ENCODE data around the gene FKBP11. TPM values are rescaled to one million over a fixed set of nuclear protein-coding genes. Genes with fewer than 3 reads are reported as not detected.

Gene FKBP11
- polyA plus RNA-seq, 1 experiment, result 85.9 TPM

- Histone ChIP-seq H3K27me3 (ENCODE audit: control insufficient read depth, insufficient read depth, low read length) (peaks cover 40% of the 10 kb centered on the region), H3K9me3 (ENCODE audit: control insufficient read depth, insufficient read depth, low read length) (no peaks in the 10 kb centered on the region; the same call in 1 of the 2 replicates)
- CTCF ChIA-PET, result interaction anchor here (0.6 to 5.1 kb wide), 5 partner anchors 10 to 42 kb away, joined by 3 to 37 read pairs (median 9); partner anchors contain the start of gene WNT1
These were observed 43.2 kb upstream of the FKBP11 start for GRCh38 chr12:48968467-48968866.

GRCh38 chr12:48967991-48968390 lies 42.7 kb upstream of the FKBP11 start:
- no peak for DNase-seq (ENCODE audit: low read depth, low spot score)
- H3K27me3 ChIP-seq (ENCODE audit: control insufficient read depth, insufficient read depth, low read length), result peaks cover 37% of the 10 kb centered on the region
- H3K4me3 ChIP-seq (ENCODE audit: low read depth, low read length), result no peak overlapping the region
- ChIA-PET CTCF (interaction anchor here (2.2 to 5.1 kb wide), 3 partner anchors 11 to 29 kb away, joined by 9 to 37 read pairs (median 28); partner anchors contain the start of gene WNT1), POLR2A (no interaction called here)
- TF ChIP-seq CTCF (IDR thresholded peaks at IDR 0.05; ENCODE audit: low read depth, low read length), result no peak
- H3K9me3 ChIP-seq (ENCODE audit: control insufficient read depth, insufficient read depth, low read length), result no peaks in the 10 kb centered on the region; the same call in 1 of the 2 replicates
- no peak overlapping the region for H3K27ac ChIP-seq (ENCODE audit: low read depth, low read length)

More at GRCh38 chr12:48968467-48968866, 43.2 kb upstream of the FKBP11 start:
- POLR2A ChIA-PET, result no interaction called here
- no peak for TF ChIP-seq CTCF (IDR thresholded peaks at IDR 0.05; ENCODE audit: low read depth, low read length)
- no peak for DNase-seq (ENCODE audit: low read depth, low spot score)
- H3K27ac ChIP-seq (ENCODE audit: low read depth, low read length), result no peak overlapping the region
- H3K4me3 ChIP-seq (ENCODE audit: low read depth, low read length), result no peak overlapping the region

- POLR2A ChIA-PET, result interaction anchor here (0.6 kb wide), 1 partner anchor 9 kb away, joined by 3 read pairs; the partner anchor contains the start of gene ARF3
- DNase-seq (ENCODE audit: low read depth, low spot score), result no peak
- H3K4me3 ChIP-seq (ENCODE audit: low read depth, low read length), result no peak overlapping the region
- peaks cover 29% of the 10 kb centered on the region for H3K27me3 ChIP-seq (ENCODE audit: control insufficient read depth, insufficient read depth, low read length)
- no peaks in the 10 kb centered on the region; the same call in 1 of the 2 replicates for H3K9me3 ChIP-seq (ENCODE audit: control insufficient read depth, insufficient read depth, low read length)
- CTCF ChIA-PET, result interaction anchor here (0.5 to 5.1 kb wide), 6 partner anchors 12 to 213 kb away, joined by 3 to 37 read pairs (median 9); partner anchors contain the start of gene WNT1
- no peak overlapping the region for H3K27ac ChIP-seq (ENCODE audit: low read depth, low read length)
- TF ChIP-seq CTCF (IDR thresholded peaks at IDR 0.05; ENCODE audit: low read depth, low read length), result no peak
These were observed 41.0 kb upstream of the FKBP11 start for GRCh38 chr12:48966177-48966895.

GRCh38 chr12:48965298-48965838 lies 40.1 kb upstream of the FKBP11 start:
- peaks cover 20% of the 10 kb centered on the region for H3K27me3 ChIP-seq (ENCODE audit: control insufficient read depth, insufficient read depth, low read length)
- no peak for DNase-seq (ENCODE audit: low read depth, low spot score)
- no peak overlapping the region for H3K27ac ChIP-seq (ENCODE audit: low read depth, low read length)
- no peak overlapping the region for H3K4me3 ChIP-seq (ENCODE audit: low read depth, low read length)
- POLR2A ChIA-PET, result no interaction called here
- no peaks in the 10 kb centered on the region; the same call in 1 of the 2 replicates for H3K9me3 ChIP-seq (ENCODE audit: control insufficient read depth, insufficient read depth, low read length)
- CTCF ChIA-PET, result interaction anchor here (1.9 to 5.1 kb wide), 4 partner anchors 13 to 112 kb away, joined by 5 to 37 read pairs (median 10); partner anchors contain the start of gene WNT1
- peak; percentile 63 for TF ChIP-seq CTCF (IDR thresholded peaks at IDR 0.05; ENCODE audit: low read depth, low read length)

- no peak for DNase-seq (ENCODE audit: low read depth, low spot score)
- H3K4me3 ChIP-seq (ENCODE audit: low read depth, low read length), result no peak overlapping the region
- no peak overlapping the region for H3K27ac ChIP-seq (ENCODE audit: low read depth, low read length)
- ChIA-PET CTCF (interaction anchor here (1.3 kb wide), 1 partner anchor 35 kb away, joined by 5 read pairs; no protein-coding TSS in a partner anchor), POLR2A (no interaction called here)
- peaks cover 16% of the 10 kb centered on the region for H3K27me3 ChIP-seq (ENCODE audit: control insufficient read depth, insufficient read depth, low read length)
- peaks cover 4% of the 10 kb centered on the region; the same call in 1 of the 2 replicates for H3K9me3 ChIP-seq (ENCODE audit: control insufficient read depth, insufficient read depth, low read length)
- no peak for TF ChIP-seq CTCF (IDR thresholded peaks at IDR 0.05; ENCODE audit: low read depth, low read length)
These were observed 36.5 kb upstream of the FKBP11 start for GRCh38 chr12:48961801-48962200.
